Spleen (tissue), 11 donors: Measurements from ENCODE around the gene MCM3AP. TPM values are rescaled to one million over a fixed set of nuclear protein-coding genes. Genes with fewer than 3 reads are reported as not detected.

Experiments
- DNase-seq: peaks from one replicate; pipeline ENCODE4 v3.0.0-alpha.2; 2020
- H3K27ac ChIP-seq, 8 donors: fragments of 200-600 bp; sonication (generic) in 7 of 8; 1 replicate in 4 of 8; 2 replicates in 4 of 8; pipeline versions ENCODE4 v1.5.0 to v1.8.0; 2016 to 2021; ENCODE audit warnings: inconsistent platforms in 4 of 8, mild to moderate bottlenecking in 4 of 8, moderate library complexity in 1 of 8
- H3K27me3 ChIP-seq, 7 donors: fragments of 200-600 bp; sonication (generic) in 6 of 7; replicated peaks in 1 of 7; 1 replicate in 4 of 7; 2 replicates in 3 of 7; pipeline versions ENCODE4 v1.5.0 to v1.8.0; 2016 to 2021; ENCODE audit warnings: inconsistent platforms in 3 of 7, mild to moderate bottlenecking in 1 of 7
- H3K36me3 ChIP-seq, 6 donors: fragments of 200-600 bp; sonication (generic) in 5 of 6; 1 replicate in 4 of 6; 2 replicates in 2 of 6; pipeline versions ENCODE4 v1.5.0 to v1.8.0; 2016 to 2021; ENCODE audit warnings: inconsistent platforms in 2 of 6
- H3K4me1 ChIP-seq, 6 donors: fragments of 200-600 bp; sonication (generic) in 5 of 6; 1 replicate in 3 of 6; 2 replicates in 3 of 6; pipeline versions ENCODE4 v1.5.0 to v1.8.0; 2016 to 2021; ENCODE audit warnings: inconsistent platforms in 3 of 6
- H3K4me3 ChIP-seq, 8 donors: fragments of 200-600 bp; sonication (generic) in 7 of 8; 1 replicate in 4 of 8; 2 replicates in 4 of 8; pipeline versions ENCODE4 v1.5.0 to v1.8.0; 2016 to 2021; ENCODE audit warnings: inconsistent platforms in 4 of 8, mild to moderate bottlenecking in 4 of 8, moderate library complexity in 2 of 8
- H3K9me3 ChIP-seq, 8 donors: fragments of 200-600 bp; sonication (generic) in 7 of 8; 1 replicate in 4 of 8; 2 replicates in 4 of 8; pipeline versions ENCODE4 v1.5.0 to v1.8.0; 2016 to 2021; ENCODE audit warnings: inconsistent platforms in 4 of 8
- POLR2A ChIP-seq, 3 donors: fragments of 450-650 bp; IDR thresholded peaks; one replicate each; pipeline ENCODE4 v1.5.1; 2017; ENCODE audit warnings: antibody characterized with exemption in 3 of 3, mild to moderate bottlenecking in 1 of 3
- POLR2AphosphoS5 ChIP-seq, 3 donors: sonication (generic); formaldehyde crosslinking; IDR thresholded peaks; one replicate each; pipeline ENCODE4 v1.5.1; 2017; ENCODE audit warnings: antibody characterized with exemption in 3 of 3
- WGBS, 5 donors: extraction: QIAGEN DNeasy Blood & Tissue Kit in 3 of 5; methylation state at CpG; one replicate each; pipeline versions ENCODE4 v1.1.5 to v1.1.7; 2013 to 2018; 5-methylcytosine and 5-hydroxymethylcytosine counted together
- intact Hi-C: fragments of 100-400 bp; cut with DNase I; formaldehyde crosslinking; loops from one replicate; pipeline ENCODE4 v1.15.0; 2023; ENCODE audit warnings: low total_unique reads
- polyA plus RNA-seq, 3 donors: library from polyadenylated mRNA; stranded (reverse); fragments of 200-250 nt; gene quantifications; one replicate each; pipeline ENCODE4 v1.2.1, GENCODE V29; 2013
- total RNA-seq, 7 donors: library from RNA; depleted of rRNA in 3 of 7; stranded (reverse); fragments of >200 nt in 3 of 7; fragmentation: NEBNext Ultra II Directional in 4 of 7; extraction: Animal tissue kit (Norgen Biotek cat#: 25700) in 4 of 7; gene quantifications; one replicate each; pipeline versions ENCODE4 v1.1.0 to v1.2.1, GENCODE V29; 2016 to 2021
- TF ChIP-seq, protein P1 (sequence below), 11 experiments: fragments of 200-600 bp in 7 of 11; fragments of 450-650 bp in 4 of 11; sonication (generic) in 4 of 11; IDR thresholded peaks in 8 of 11; conservative IDR thresholded peaks in 3 of 11; 1 replicate in 7 of 11; 2 replicates in 4 of 11; pipeline versions ENCODE4 v1.4.0 to v1.8.0; 2016 to 2021; ENCODE audit warnings: antibody characterized with exemption in 11 of 11, inconsistent platforms in 4 of 11, mild to moderate bottlenecking in 1 of 11
- donor health status: healthy with polysubstance abuse.
- donor health status: DM: no; HTN: no; CAD: no; lungs with moderate emphysema.
- donor health status: DM: no; HTN: no; CAD: no.
- donor health status: Bipolar disorder and iron deficiency.
- donor health status: healthy.
- donor health status: DM: no; HTN: no; CAD: no.
- donor health status: DM: yes; HTN: yes; CAD: no.

The MCM3AP gene
- total and polyA plus RNA-seq, 10 donors: 35.2 to 144 (median 103) TPM

DNA sequence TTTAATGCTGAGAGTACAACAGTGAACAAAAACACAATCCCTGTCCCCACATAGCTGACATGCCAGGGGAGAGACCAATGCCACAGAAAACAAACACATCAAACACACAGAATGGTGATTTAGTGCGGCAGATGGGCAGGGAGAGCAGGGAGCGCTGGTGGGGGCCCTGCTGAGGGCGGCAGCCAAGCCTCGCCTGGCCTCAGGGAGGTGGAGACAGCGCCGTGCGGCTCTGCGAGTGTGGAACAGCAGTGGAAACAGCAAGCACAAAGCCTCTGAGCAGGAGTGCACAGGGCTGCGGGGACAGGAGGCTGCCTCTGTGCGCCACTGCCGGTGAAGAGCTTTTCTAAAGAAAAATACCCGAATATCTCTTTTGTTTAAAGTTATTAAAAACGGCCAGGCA is 17.0 kb downstream of the MCM3AP start:
- intact Hi-C loops: no loop called here
- Histone ChIP-seq H3K9me3 (no peaks in the 10 kb centered on the region), H3K27me3 (no peaks in the 10 kb centered on the region), H3K4me3 (no peak overlapping the region), H3K36me3 (peaks cover 8 to 100% (median 98%) of the 10 kb centered on the region in 6 donors), H3K4me1 (no peaks in the 10 kb centered on the region), H3K27ac (no peak overlapping the region)
- peak in 1 of 3 donors; percentile 59 for TF ChIP-seq POLR2AphosphoS5 (IDR thresholded peaks at IDR 0.05)
- TF ChIP-seq, protein P1, sequence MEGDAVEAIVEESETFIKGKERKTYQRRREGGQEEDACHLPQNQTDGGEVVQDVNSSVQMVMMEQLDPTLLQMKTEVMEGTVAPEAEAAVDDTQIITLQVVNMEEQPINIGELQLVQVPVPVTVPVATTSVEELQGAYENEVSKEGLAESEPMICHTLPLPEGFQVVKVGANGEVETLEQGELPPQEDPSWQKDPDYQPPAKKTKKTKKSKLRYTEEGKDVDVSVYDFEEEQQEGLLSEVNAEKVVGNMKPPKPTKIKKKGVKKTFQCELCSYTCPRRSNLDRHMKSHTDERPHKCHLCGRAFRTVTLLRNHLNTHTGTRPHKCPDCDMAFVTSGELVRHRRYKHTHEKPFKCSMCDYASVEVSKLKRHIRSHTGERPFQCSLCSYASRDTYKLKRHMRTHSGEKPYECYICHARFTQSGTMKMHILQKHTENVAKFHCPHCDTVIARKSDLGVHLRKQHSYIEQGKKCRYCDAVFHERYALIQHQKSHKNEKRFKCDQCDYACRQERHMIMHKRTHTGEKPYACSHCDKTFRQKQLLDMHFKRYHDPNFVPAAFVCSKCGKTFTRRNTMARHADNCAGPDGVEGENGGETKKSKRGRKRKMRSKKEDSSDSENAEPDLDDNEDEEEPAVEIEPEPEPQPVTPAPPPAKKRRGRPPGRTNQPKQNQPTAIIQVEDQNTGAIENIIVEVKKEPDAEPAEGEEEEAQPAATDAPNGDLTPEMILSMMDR (IDR thresholded peaks at IDR 0.05 in 8 of 11, conservative IDR thresholded peaks at IDR 0.05 in 3 of 11): no peak
- TF ChIP-seq POLR2A (IDR thresholded peaks at IDR 0.05): no peak
- DNase-seq: no peak
- 91 to 98% (median 96%) methylated on average over 13 of the region's 13 CpGs for WGBS, 5 donors

DNA sequence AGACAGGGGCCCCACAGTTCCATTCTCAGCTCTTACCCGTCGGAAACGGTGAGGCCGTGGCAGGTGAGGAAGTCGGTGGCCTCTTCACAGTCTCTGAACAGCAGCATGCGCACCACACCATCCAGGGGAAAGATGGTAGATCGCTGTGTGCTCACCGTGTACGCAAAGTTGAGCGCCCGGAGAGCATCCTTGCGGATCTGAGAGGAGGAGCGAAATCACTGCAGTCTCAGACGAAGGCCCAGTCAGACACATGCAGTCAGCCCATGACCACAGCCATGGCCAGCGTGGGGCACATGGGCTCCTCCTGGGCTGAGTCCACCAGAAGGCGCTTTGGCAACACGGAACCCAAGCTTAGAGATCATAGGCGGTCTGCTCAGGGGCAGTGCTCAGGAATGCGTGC is 18.5 kb downstream of the MCM3AP start:
- Histone ChIP-seq H3K27me3 (no peaks in the 10 kb centered on the region), H3K9me3 (no peaks in the 10 kb centered on the region), H3K4me1 (no peaks in the 10 kb centered on the region), H3K27ac (no peak overlapping the region), H3K4me3 (no peak overlapping the region), H3K36me3 (peaks cover 0 to 100% (median 94%) of the 10 kb centered on the region in 6 donors)
- no peak for DNase-seq
- intact Hi-C loops: no loop called here
- peak in 1 of 3 donors; percentile 42 for TF ChIP-seq POLR2AphosphoS5 (IDR thresholded peaks at IDR 0.05)
- no peak for TF ChIP-seq POLR2A (IDR thresholded peaks at IDR 0.05)
- 91 to 98% (median 92%) methylated on average over 17 to 19 of the region's 19 CpGs for WGBS, 5 donors

DNA sequence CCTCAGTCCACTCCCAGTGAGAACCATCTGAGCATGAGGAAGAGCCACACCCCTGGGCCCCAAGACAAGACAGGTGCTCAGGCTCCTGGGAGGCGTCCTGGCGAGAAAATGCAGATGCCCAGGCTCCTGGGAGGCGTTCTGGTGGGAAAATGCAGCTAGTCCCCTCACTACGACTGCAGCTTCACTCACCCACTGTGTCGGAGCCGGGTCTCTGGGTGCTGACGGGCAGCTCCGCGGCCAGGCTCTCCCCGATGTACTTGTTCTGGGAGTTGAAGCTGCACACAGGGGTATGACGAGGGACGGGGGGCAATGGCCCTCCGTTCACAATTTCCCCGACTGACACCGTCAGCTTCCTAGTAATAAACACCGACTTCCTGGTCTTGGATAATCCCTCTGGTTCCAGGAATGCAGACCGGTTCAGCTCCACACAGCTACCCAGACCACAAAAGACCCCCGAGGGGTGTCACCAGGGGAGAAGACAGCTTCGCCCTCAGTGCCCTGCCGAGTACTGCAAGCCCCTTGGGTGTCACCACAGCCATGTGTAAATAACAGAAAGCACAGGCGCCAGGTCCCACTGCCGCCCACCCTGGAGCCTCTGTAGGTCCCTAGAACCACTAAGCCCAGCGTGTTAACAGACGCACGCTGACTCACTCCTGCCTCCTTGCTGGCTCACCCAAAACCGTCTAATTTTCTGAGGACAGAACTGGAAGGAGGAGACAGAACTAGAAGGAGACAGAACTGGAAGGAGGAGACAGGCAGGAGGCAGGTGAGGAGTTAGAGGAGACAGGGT is 19.5 kb downstream of the MCM3AP start:
- DNase-seq: no peak
- no peak for TF ChIP-seq POLR2A (IDR thresholded peaks at IDR 0.05)
- TF ChIP-seq POLR2AphosphoS5 (IDR thresholded peaks at IDR 0.05): peak in 1 of 3 donors; percentile 16
- 88 to 91% (median 90%) methylated on average over 17 to 26 of the region's 26 CpGs for whole genome bisulfite sequencing, 5 donors

DNA sequence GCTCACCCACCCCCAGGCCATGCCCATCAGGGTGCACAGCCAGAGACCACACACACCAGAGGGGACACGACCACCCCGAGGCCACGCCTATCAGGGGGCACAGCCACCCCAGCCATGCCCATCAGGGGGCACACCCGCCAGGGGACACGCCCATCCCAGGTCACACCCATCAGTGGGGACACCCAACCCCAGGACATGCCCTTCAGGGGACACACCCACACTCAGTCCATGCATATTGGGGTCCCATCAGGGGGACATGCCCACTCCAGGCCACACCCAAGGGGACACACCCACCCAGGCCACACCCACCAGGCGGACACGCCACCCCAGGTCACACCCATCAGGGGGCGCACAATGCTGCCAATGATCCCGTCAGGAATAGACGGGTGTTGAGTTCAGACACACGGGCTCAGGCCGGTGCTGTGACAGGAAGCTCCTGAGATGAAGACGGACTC is 20.7 kb downstream of the MCM3AP start:
- H3K4me1 ChIP-seq: no peaks in the 10 kb centered on the region
- no peak overlapping the region for H3K27ac ChIP-seq
- H3K9me3 ChIP-seq: no peaks in the 10 kb centered on the region
- intact Hi-C loops: no loop called here
- TF ChIP-seq POLR2AphosphoS5 (IDR thresholded peaks at IDR 0.05): peak in 2 of 3 donors; percentile 12 to 52
- TF ChIP-seq, protein P1 (IDR thresholded peaks at IDR 0.05 in 8 of 11, conservative IDR thresholded peaks at IDR 0.05 in 3 of 11): no peak
- no peaks in the 10 kb centered on the region for H3K27me3 ChIP-seq
- WGBS, 5 donors: 80 to 95% (median 91%) methylated on average over 4 to 13 of the region's 13 CpGs
- DNase-seq: no peak
- H3K4me3 ChIP-seq: no peak overlapping the region
- peaks cover 0 to 100% (median 95%) of the 10 kb centered on the region in 6 donors for H3K36me3 ChIP-seq

More for the DNA sequence above, 19.5 kb downstream of the MCM3AP start:
- Histone ChIP-seq H3K9me3 (no peaks in the 10 kb centered on the region), H3K27ac (no peak overlapping the region), H3K36me3 (peaks cover 0 to 100% (median 95%) of the 10 kb centered on the region in 6 donors), H3K4me1 (no peaks in the 10 kb centered on the region), H3K4me3 (no peak overlapping the region), H3K27me3 (no peaks in the 10 kb centered on the region)
- intact Hi-C loops: no loop called here

DNA sequence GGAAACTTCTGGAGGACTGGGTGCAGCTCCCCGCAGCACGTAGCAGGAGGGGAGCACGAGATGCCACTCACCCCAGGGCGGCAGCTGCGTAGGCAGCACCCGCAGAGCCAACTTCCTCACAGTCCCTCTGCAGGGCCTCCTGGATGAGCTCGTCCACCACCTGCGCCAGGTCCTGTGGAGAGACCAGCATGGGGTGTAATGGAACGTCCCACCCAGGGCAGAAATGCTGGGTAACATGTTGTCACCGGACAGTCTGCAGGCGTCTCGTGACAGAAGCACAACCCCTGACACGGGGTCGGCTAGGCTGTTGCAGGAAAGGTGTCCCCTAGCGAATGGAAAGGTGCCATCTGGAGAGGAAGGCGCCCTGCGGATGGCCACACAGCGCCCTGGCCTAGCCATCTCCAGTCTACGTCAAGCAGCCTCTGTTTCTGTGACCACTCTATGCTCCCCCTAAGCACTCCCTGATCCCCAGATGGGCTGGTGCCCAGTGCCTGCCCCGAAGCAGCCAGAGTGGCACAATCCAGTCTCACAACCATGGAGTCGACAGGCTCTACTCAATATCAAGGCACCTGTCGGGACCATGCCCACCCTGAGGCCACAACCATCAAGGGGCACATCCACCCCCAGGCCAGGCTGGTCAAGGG is 21.2 kb downstream of the MCM3AP start:
- peaks cover 0 to 100% (median 95%) of the 10 kb centered on the region in 6 donors for H3K36me3 ChIP-seq
- no peaks in the 10 kb centered on the region for H3K9me3 ChIP-seq
- H3K4me3 ChIP-seq: no peak overlapping the region
- WGBS, 5 donors: 94 to 95% (median 95%) methylated on average over 21 to 22 of the region's 22 CpGs
- no peak overlapping the region for H3K27ac ChIP-seq
- intact Hi-C loops: no loop called here
- H3K27me3 ChIP-seq: no peaks in the 10 kb centered on the region
- no peak for DNase-seq
- H3K4me1 ChIP-seq: no peaks in the 10 kb centered on the region
- TF ChIP-seq POLR2A (IDR thresholded peaks at IDR 0.05) (no peak), POLR2AphosphoS5 (IDR thresholded peaks at IDR 0.05) (no peak)
- TF ChIP-seq, protein P1 (IDR thresholded peaks at IDR 0.05 in 8 of 11, conservative IDR thresholded peaks at IDR 0.05 in 3 of 11): no peak
